GM12878 (cell line): ENCODE results near the gene TSC22D1. TPM values are rescaled to one million over a fixed set of nuclear protein-coding genes. Genes with fewer than 3 reads are reported as not detected.

Source experiments
- BCL3 ChIP-seq: IDR thresholded peaks from 2 replicates; pipeline ENCODE4 v1.6.1; 2011; ENCODE audit warnings: borderline replicate concordance, low read depth, mild to moderate bottlenecking, moderate library complexity, low read length; ENCODE audit not compliant: insufficient read depth, poor library complexity, severe bottlenecking
- FOXM1 ChIP-seq: IDR thresholded peaks from 2 replicates; pipeline ENCODE4 v1.6.1; 2012; ENCODE audit warnings: low read depth, mild to moderate bottlenecking, inconsistent platforms, low read length, moderate library complexity
- MTA3 ChIP-seq: IDR thresholded peaks from 2 replicates; pipeline ENCODE4 v1.6.1; 2012; ENCODE audit warnings: low read length, inconsistent platforms, borderline replicate concordance
- PAX5 ChIP-seq: IDR thresholded peaks from 2 replicates; pipeline ENCODE4 v1.6.1; 2011; ENCODE audit warnings: low read depth, low read length, borderline replicate concordance
- SREBF2 ChIP-seq: IDR thresholded peaks from 2 replicates; pipeline ENCODE4 v1.6.1; 2012; ENCODE audit warnings: mild to moderate bottlenecking, low read length
- TARDBP ChIP-seq: IDR thresholded peaks from 2 replicates; pipeline ENCODE4 v1.6.1; 2016; ENCODE audit warnings: borderline replicate concordance
- ZNF24 ChIP-seq: fragments of 450-650 bp; IDR thresholded peaks from 2 replicates; pipeline ENCODE4 v1.6.1; 2017; ENCODE audit warnings: antibody characterized with exemption, mild to moderate bottlenecking
- ZNF622 ChIP-seq: fragments of 450-650 bp; IDR thresholded peaks from 2 replicates; pipeline ENCODE4 v1.6.1; 2017; ENCODE audit warnings: mild to moderate bottlenecking, inconsistent platforms
- polyA plus RNA-seq, 11 experiments: library from polyadenylated mRNA; depleted of rRNA in 4 of 11; unstranded in 6 of 11; stranded (reverse) in 5 of 11; fragments of >200 nt; fragmentation: Nextera tagmentation in 4 of 11; fragmentation: Illumina TruSeq in 1 of 11; extraction: Ambion mirVana in 4 of 11; extraction: Trizol in 1 of 11; gene quantifications; 1 replicate in 1 of 11; 2 replicates in 10 of 11; pipeline versions ENCODE4 v1.2.1 to v1.2.3, GENCODE V29; 2011 to 2016; ENCODE audit warnings: inconsistent platforms in 2 of 11, missing spikeins in 2 of 11, low read depth in 1 of 11
- total RNA-seq, 4 experiments: library from RNA; depleted of rRNA in 3 of 4; stranded (reverse); fragments of >200 nt in 3 of 4; fragmentation: Illumina TruSeq in 1 of 4; extraction: Trizol in 1 of 4; gene quantifications; 2 replicates each; pipeline versions ENCODE4 v1.2.1 to v1.2.3, GENCODE V29; 2013 to 2021
- TF ChIP-seq, protein P1 (sequence below): fragments of 450-650 bp; IDR thresholded peaks from 2 replicates; pipeline ENCODE4 v1.6.1; 2017; ENCODE audit warnings: mild to moderate bottlenecking, low read depth, inconsistent platforms; ENCODE audit not compliant: poor library complexity, severe bottlenecking
- TF ChIP-seq, protein P2 (sequence below): fragments of 450-650 bp; IDR thresholded peaks from 2 replicates; pipeline ENCODE4 v1.6.1; 2016; ENCODE audit warnings: mild to moderate bottlenecking
- TF ChIP-seq, protein P3 (sequence below): fragments of 450-650 bp; IDR thresholded peaks from 2 replicates; pipeline ENCODE4 v1.6.1; 2014; ENCODE audit warnings: mild to moderate bottlenecking
- TF ChIP-seq, protein P4 (sequence below): IDR thresholded peaks from 2 replicates; pipeline ENCODE4 v1.6.1; 2012; ENCODE audit warnings: low read length, inconsistent platforms

Gene TSC22D1
- total and polyA plus RNA-seq, 10 of the 15 experiments (the other 5 are each of a cell fraction or from before 2014, with no cell fraction given): 0.37 to 15.7 (median 7.5) TPM

GRCh38 chr13:44605721-44606120, 29.6 kb upstream of the TSC22D1 start (continued):
- TF ChIP-seq, protein P1, sequence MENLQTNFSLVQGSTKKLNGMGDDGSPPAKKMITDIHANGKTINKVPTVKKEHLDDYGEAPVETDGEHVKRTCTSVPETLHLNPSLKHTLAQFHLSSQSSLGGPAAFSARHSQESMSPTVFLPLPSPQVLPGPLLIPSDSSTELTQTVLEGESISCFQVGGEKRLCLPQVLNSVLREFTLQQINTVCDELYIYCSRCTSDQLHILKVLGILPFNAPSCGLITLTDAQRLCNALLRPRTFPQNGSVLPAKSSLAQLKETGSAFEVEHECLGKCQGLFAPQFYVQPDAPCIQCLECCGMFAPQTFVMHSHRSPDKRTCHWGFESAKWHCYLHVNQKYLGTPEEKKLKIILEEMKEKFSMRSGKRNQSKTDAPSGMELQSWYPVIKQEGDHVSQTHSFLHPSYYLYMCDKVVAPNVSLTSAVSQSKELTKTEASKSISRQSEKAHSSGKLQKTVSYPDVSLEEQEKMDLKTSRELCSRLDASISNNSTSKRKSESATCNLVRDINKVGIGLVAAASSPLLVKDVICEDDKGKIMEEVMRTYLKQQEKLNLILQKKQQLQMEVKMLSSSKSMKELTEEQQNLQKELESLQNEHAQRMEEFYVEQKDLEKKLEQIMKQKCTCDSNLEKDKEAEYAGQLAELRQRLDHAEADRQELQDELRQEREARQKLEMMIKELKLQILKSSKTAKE: no peak
- TF ChIP-seq, protein P2, sequence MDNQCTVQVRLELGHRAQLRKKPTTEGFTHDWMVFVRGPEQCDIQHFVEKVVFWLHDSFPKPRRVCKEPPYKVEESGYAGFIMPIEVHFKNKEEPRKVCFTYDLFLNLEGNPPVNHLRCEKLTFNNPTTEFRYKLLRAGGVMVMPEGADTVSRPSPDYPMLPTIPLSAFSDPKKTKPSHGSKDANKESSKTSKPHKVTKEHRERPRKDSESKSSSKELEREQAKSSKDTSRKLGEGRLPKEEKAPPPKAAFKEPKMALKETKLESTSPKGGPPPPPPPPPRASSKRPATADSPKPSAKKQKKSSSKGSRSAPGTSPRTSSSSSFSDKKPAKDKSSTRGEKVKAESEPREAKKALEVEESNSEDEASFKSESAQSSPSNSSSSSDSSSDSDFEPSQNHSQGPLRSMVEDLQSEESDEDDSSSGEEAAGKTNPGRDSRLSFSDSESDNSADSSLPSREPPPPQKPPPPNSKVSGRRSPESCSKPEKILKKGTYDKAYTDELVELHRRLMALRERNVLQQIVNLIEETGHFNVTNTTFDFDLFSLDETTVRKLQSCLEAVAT: no peak
- TF ChIP-seq PAX5: no peak
- no peak for TF ChIP-seq TARDBP
- no peak for TF ChIP-seq ZNF622
- TF ChIP-seq, protein P3, sequence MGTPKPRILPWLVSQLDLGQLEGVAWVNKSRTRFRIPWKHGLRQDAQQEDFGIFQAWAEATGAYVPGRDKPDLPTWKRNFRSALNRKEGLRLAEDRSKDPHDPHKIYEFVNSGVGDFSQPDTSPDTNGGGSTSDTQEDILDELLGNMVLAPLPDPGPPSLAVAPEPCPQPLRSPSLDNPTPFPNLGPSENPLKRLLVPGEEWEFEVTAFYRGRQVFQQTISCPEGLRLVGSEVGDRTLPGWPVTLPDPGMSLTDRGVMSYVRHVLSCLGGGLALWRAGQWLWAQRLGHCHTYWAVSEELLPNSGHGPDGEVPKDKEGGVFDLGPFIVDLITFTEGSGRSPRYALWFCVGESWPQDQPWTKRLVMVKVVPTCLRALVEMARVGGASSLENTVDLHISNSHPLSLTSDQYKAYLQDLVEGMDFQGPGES: no peak
- TF ChIP-seq BCL3: no peak
- TF ChIP-seq MTA3: no peak
- no peak for TF ChIP-seq ZNF24
- no peak for TF ChIP-seq FOXM1
- no peak for TF ChIP-seq SREBF2
- TF ChIP-seq, protein P4, sequence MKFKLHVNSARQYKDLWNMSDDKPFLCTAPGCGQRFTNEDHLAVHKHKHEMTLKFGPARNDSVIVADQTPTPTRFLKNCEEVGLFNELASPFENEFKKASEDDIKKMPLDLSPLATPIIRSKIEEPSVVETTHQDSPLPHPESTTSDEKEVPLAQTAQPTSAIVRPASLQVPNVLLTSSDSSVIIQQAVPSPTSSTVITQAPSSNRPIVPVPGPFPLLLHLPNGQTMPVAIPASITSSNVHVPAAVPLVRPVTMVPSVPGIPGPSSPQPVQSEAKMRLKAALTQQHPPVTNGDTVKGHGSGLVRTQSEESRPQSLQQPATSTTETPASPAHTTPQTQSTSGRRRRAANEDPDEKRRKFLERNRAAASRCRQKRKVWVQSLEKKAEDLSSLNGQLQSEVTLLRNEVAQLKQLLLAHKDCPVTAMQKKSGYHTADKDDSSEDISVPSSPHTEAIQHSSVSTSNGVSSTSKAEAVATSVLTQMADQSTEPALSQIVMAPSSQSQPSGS: no peak
